HepG2 (cell line): ENCODE data around the gene DOCK2. TPM values are rescaled to one million over a fixed set of nuclear protein-coding genes. Genes with fewer than 3 reads are reported as not detected.
"Not testable (repeated sequence)": the region's sequence is repeated elsewhere in the genome, so short reads cannot be mapped to it uniquely, and the experiment has no call there.

Experiments used
- ATAC-seq: fragments of 200-7000 bp; cut with Tn5 transposase; 3 replicates; pipeline ENCODE4 v1.9.1; 2020; ENCODE audit warnings: mild to moderate bottlenecking, moderate library complexity
- BruUV-seq: library from RNA; stranded (reverse); fragments of 400-500 nt; replicated peaks from 2 replicates; lab custom pipeline; 2021; lab: Mats Ljungman, UMichigan
- CTCF ChIA-PET: fragments of 300-600 bp; formaldehyde crosslinking; extraction: SDS; loops from one replicate; lab custom pipeline; 2021; ENCODE audit warnings: low total read pairs, inconsistent platforms, low intra/inter-chr PET ratio; lab: Yijun Ruan, JAX
- POLR2A ChIA-PET: fragments of 350-600 bp; sonication (Branson Sonifier 250); formaldehyde crosslinking; loops from one replicate; lab custom pipeline; 2020; ENCODE audit warnings: antibody characterized with exemption, inconsistent platforms; lab: Yijun Ruan, JAX
- DNase-seq: peaks from one replicate; pipeline ENCODE4 v3.0.0-alpha.2; 2015; ENCODE audit warnings: low spot score
- FAIRE-seq: peaks from 3 replicates; lab custom pipeline; 2011; peaks lifted over from hg19 to GRCh38; lab: Jason Lieb, UNC
- H2AFZ ChIP-seq: one replicate; pipeline ENCODE4 v1.6.1; 2011; ENCODE audit warnings: low read length, inconsistent platforms
- H3K27ac ChIP-seq: fragments of 300-600 bp; 3 replicates; pipeline ENCODE4 v1.8.0; 2011; ENCODE audit warnings: mixed run types, mild to moderate bottlenecking, mixed read lengths, low read length, inconsistent platforms; ENCODE audit not compliant: insufficient read depth; ENCODE audit errors: extremely low read length
- H3K27me3 ChIP-seq, 2 experiments: fragments of 200-600 bp in 1 of 2; 2 replicates in 1 of 2; 3 replicates in 1 of 2; pipeline versions ENCODE4 v1.6.0 to v1.8.0; 2011; ENCODE audit warnings: low read length in 2 of 2, mild to moderate bottlenecking in 2 of 2, moderate library complexity in 2 of 2, inconsistent platforms in 1 of 2; ENCODE audit not compliant: insufficient read depth in 2 of 2, control insufficient read depth in 1 of 2
- H3K36me3 ChIP-seq, 2 experiments: fragments of 200-600 bp in 1 of 2; replicated peaks in 1 of 2; 2 replicates in 1 of 2; 3 replicates in 1 of 2; pipeline versions ENCODE4 v1.5.1 to v1.8.0; 2011; ENCODE audit warnings: low read length in 2 of 2, inconsistent platforms in 1 of 2; ENCODE audit not compliant: insufficient read depth in 2 of 2, control insufficient read depth in 1 of 2
- H3K4me1 ChIP-seq: 2 replicates; pipeline ENCODE4 v1.5.1; 2012; ENCODE audit warnings: low read length, inconsistent platforms; ENCODE audit not compliant: insufficient read depth
- H3K4me2 ChIP-seq: 2 replicates; pipeline ENCODE4 v1.6.0; 2011; ENCODE audit warnings: low read depth, low read length, inconsistent platforms
- H3K4me3 ChIP-seq, 3 experiments: fragments of 200-600 bp in 1 of 3; sonication (generic), shearing (Covaris generic) in 1 of 3; replicated peaks in 1 of 3; 2 replicates each; pipeline ENCODE4 v1.5.1; 2011 to 2016; ENCODE audit warnings: low read length in 3 of 3, inconsistent platforms in 2 of 3, low read depth in 2 of 3, mild to moderate bottlenecking in 2 of 3, control low read depth in 1 of 3, mixed read lengths in 1 of 3; ENCODE audit not compliant: insufficient read depth in 1 of 3
- H3K79me2 ChIP-seq: one replicate; pipeline ENCODE4 v1.6.1; 2011; ENCODE audit warnings: low read length, inconsistent platforms; ENCODE audit not compliant: insufficient read depth
- H3K9ac ChIP-seq: 2 replicates; pipeline ENCODE4 v1.6.0; 2011; ENCODE audit warnings: mild to moderate bottlenecking, low read depth, low read length, inconsistent platforms; ENCODE audit not compliant: insufficient read depth
- H3K9me3 ChIP-seq: 2 replicates; pipeline ENCODE4 v1.5.1; 2012; ENCODE audit warnings: mild to moderate bottlenecking, low read length
- H4K20me1 ChIP-seq: 2 replicates; pipeline ENCODE4 v1.6.0; 2011; ENCODE audit warnings: inconsistent platforms, mild to moderate bottlenecking, low read length, moderate library complexity; ENCODE audit not compliant: insufficient read depth
- FLYWCH1 ChIP-seq: sonication (generic); formaldehyde crosslinking; IDR thresholded peaks from 2 replicates; pipeline ENCODE4 v1.8.1; 2023; ENCODE audit warnings: mild to moderate bottlenecking, missing genetic modification reagents
- GMEB2 ChIP-seq: IDR thresholded peaks from 2 replicates; pipeline ENCODE4 v1.6.1; 2016; ENCODE audit warnings: missing biosample characterization, missing genetic modification reagents, low read depth
- HNRNPLL ChIP-seq: fragments of 200-400 bp; formaldehyde crosslinking; IDR thresholded peaks from 2 replicates; pipeline ENCODE4 v1.6.1; 2017; ENCODE audit warnings: mild to moderate bottlenecking, low read depth, low read length; ENCODE audit not compliant: poor library complexity, severe bottlenecking
- ZNF766 ChIP-seq: sonication (generic); formaldehyde crosslinking; IDR thresholded peaks from 2 replicates; pipeline ENCODE4 v1.5.0; 2020; ENCODE audit warnings: missing genetic modification reagents, borderline replicate concordance
- WGBS: methylation state at CpG from one replicate; pipeline ENCODE4 v1.1.6; 2017; ENCODE audit warnings: low lambda C conversion rate; 5-methylcytosine and 5-hydroxymethylcytosine counted together
- in situ Hi-C: cut with HindIII; loops from 2 replicates; pipeline ENCODE4 v1.10.0; 2017; ENCODE audit warnings: low pct_unique_long_range_greater_than_20kb; ENCODE audit not compliant: extremely low pct_ligation_motif_present
- intact Hi-C: fragments of 100-400 bp; cut with micrococcal nuclease; formaldehyde crosslinking; loops from one replicate; pipeline ENCODE4 v1.10.0; 2022; ENCODE audit not compliant: unreplicated experiment
- polyA plus RNA-seq, 8 experiments: library from polyadenylated mRNA; depleted of rRNA in 3 of 8; stranded (reverse) in 7 of 8; unstranded in 1 of 8; fragments of >200 nt; fragmentation: Illumina TruSeq in 4 of 8; extraction: Trizol in 4 of 8; gene quantifications; 2 replicates each; pipeline versions ENCODE4 v1.2.1 to v1.2.3, GENCODE V29; 2011 to 2016; ENCODE audit warnings: low read depth in 4 of 8, missing spikeins in 1 of 8, mixed read lengths in 1 of 8; ENCODE audit not compliant: insufficient read depth in 1 of 8
- total RNA-seq, 5 experiments: library from RNA; depleted of rRNA; stranded (reverse); fragments of >200 nt; fragmentation: Illumina TruSeq; extraction: Trizol; gene quantifications; 2 replicates each; pipeline ENCODE4 v1.2.3, GENCODE V29; 2016; ENCODE audit warnings: low read depth in 1 of 5
- TF ChIP-seq, protein P1 (sequence below): sonication (generic); formaldehyde crosslinking; IDR thresholded peaks from 2 replicates; pipeline ENCODE4 v1.4.0; 2020; ENCODE audit warnings: mild to moderate bottlenecking, missing genetic modification reagents
- TF ChIP-seq, protein P2 (sequence below): sonication (generic); formaldehyde crosslinking; IDR thresholded peaks from 2 replicates; pipeline ENCODE4 v1.4.0; 2020; ENCODE audit warnings: missing genetic modification reagents

The DOCK2 gene
- total and polyA plus RNA-seq, 2 of the 13 experiments (the other 11 are each of a cell fraction or from before 2014, with no cell fraction given) = not detected

DNA sequence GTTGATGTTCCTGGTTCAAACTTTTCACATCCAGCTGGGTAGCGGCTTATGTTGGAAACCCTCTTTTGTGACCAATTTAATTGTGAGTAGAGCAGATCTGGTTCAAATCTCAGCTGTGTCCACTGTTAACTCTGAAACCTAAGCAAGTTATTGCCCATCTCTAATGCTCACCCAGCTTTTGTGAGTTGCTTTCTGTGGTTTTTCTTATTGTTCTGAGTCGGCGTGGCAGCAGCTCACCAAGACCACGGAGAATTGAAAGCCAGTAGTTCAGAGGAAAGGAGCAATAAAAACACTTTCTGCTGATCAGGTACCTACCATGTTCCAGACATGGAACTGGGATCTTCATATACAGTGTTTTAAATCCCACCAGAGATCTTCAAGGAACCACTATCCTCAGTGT, 114.4 kb downstream of the DOCK2 start:
- no peak overlapping the region for H3K27ac ChIP-seq
- no peaks in the 10 kb centered on the region for H4K20me1 ChIP-seq
- ChIA-PET POLR2A (no interaction called here), CTCF (no interaction called here)
- no peak overlapping the region for H2AFZ ChIP-seq
- H3K27me3 ChIP-seq = peaks cover 0 to 6% of the 10 kb centered on the region in 2 experiments; a peak in 1 of 5 replicates
- WGBS = 1% methylated on average over 4 of the region's 4 CpGs
- in situ Hi-C loops (no loop called here), intact Hi-C loops (no loop called here)
- TF ChIP-seq FLYWCH1 = no peak
- no peak for TF ChIP-seq HNRNPLL
- TF ChIP-seq, protein P1, sequence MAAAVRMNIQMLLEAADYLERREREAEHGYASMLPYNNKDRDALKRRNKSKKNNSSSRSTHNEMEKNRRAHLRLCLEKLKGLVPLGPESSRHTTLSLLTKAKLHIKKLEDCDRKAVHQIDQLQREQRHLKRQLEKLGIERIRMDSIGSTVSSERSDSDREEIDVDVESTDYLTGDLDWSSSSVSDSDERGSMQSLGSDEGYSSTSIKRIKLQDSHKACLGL (CRISPR knock-in tag) = no peak
- no peak for TF ChIP-seq ZNF766 (CRISPR knock-in tag)
- TF ChIP-seq GMEB2 = no peak
- TF ChIP-seq, protein P2, sequence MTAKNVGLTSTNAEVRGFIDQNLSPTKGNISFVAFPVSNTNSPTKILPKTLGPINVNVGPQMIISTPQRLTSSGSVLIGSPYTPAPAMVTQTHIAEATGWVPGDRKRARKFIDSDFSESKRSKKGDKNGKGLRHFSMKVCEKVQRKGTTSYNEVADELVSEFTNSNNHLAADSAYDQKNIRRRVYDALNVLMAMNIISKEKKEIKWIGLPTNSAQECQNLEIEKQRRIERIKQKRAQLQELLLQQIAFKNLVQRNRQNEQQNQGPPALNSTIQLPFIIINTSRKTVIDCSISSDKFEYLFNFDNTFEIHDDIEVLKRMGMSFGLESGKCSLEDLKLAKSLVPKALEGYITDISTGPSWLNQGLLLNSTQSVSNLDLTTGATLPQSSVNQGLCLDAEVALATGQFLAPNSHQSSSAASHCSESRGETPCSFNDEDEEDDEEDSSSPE (CRISPR knock-in tag) = no peak
- DNase-seq = no peak
- no peaks in the 10 kb centered on the region for H3K79me2 ChIP-seq
- H3K4me1 ChIP-seq = no peaks in the 10 kb centered on the region
- no peaks in the 10 kb centered on the region for H3K9me3 ChIP-seq
- no peak overlapping the region for H3K4me3 ChIP-seq
- BruUV-seq = no TSS peak
- FAIRE-seq = no peak
- ATAC-seq = no peak
- no peak overlapping the region for H3K4me2 ChIP-seq
- H3K9ac ChIP-seq = no peak overlapping the region
- no peaks in the 10 kb centered on the region for H3K36me3 ChIP-seq

DNA sequence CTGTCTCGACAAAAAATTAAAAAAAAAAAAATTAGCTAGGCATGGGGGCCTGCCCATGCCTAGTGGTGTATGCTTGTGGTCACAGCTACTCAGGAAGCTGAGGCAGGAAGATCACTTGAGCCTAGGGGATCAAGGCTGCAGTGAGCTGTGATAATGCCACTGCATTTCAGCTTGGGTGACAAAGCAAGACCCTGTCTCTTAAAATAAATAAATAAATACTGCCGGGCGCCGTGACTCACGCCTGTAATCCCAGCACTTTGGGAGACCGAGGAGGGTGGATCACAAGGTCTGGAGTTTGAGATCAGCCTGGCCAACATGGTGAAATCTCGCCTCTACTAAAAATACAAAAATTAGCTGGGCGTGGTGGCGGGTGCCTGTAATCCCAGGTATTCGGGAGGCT, 115.5 kb downstream of the DOCK2 start:
- in situ Hi-C loops, H3K4me1 ChIP-seq, POLR2A ChIA-PET, intact Hi-C loops, FAIRE-seq, CTCF ChIA-PET, H2AFZ ChIP-seq, H3K9ac ChIP-seq, BruUV-seq, H3K36me3 ChIP-seq, H3K27ac ChIP-seq, H4K20me1 ChIP-seq, H3K9me3 ChIP-seq, H3K27me3 ChIP-seq, ATAC-seq, H3K4me2 ChIP-seq, DNase-seq, H3K4me3 ChIP-seq, H3K79me2 ChIP-seq: not testable (repeated sequence)
- WGBS = 10% methylated on average over 10 of the region's 10 CpGs
